Hair follicle dermal papilla cell (primary cell): ENCODE data around the gene OTUD6A. TPM values are rescaled to one million over a fixed set of nuclear protein-coding genes. Genes with fewer than 3 reads are reported as not detected.

Experiments used
- small RNA-seq: library from RNA; depleted of rRNA; stranded (forward); fragments of <200 nt; gene quantifications from one replicate; pipeline ENCODE3, GENCODE V24; 2012
- total RNA-seq: library from RNA; depleted of rRNA; stranded (reverse); fragments of >200 nt; gene quantifications from 2 replicates; pipeline ENCODE4 v1.2.3, GENCODE V29; 2012

Gene OTUD6A
- not detected in 2 replicates for total RNA-seq

DNA sequence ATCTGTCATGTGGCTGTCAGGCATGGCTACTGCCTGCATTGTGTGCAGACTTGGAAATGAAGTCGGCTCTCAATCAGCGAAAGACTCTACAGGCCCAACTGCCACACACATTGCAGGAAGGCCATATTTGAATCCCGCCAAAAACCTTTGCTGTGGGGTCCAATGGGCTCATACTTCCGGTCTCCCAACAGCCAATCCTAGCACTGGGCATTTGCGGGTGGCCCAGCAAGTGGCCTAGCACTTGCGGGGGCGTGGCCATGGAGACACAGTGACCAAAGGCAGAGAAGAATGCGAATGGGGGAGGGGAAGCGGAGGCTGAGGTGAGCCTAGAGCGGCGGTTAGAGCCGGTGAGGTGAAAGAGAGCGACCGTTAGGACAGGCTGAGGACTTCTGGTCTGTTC lies at the start of gene OTUD6A:
TSS of gene OTUD6A (plus strand) at position 382 of the 400 bp plus-strand sequence. CDS start 68 bp downstream, outside the sequence.

GRCh38 chrX:70049925-70050324 lies 12.3 kb upstream of the OTUD6A start, which contains the start of gene AWAT2:
TSS of gene AWAT2 (minus strand) at chrX:70049938. CDS start at chrX:70049932, 6 bp downstream.

Small RNA genes lying within 50 kb of the gene (small RNA-seq; reads per million reads assigned to genes)
- 1.5 reads per million, percentile 35 among the genes with 10 or more reads in this experiment for gene MIR676

Other genes with a start within 250 kb of the OTUD6A start
- gene AWAT2, start 12.5 kb upstream of the OTUD6A start, total RNA-seq, result not detected in 2 replicates
- gene IGBP1, start 71.0 kb downstream of the OTUD6A start, total RNA-seq, result 60.4 and 62.6 TPM in 2 replicates
- gene DGAT2L6, start 115.0 kb downstream of the OTUD6A start, total RNA-seq, result not detected in 2 replicates
- gene AWAT1, start 172.2 kb downstream of the OTUD6A start, total RNA-seq, result not detected in 2 replicates
- gene P2RY4, start 197.7 kb downstream of the OTUD6A start, total RNA-seq, result 0.32 TPM in 1 of 2 replicates, not detected in the other
- not detected in 2 replicates for gene ARR3, start 205.9 kb downstream of the OTUD6A start, total RNA-seq
- gene RAB41, start 219.7 kb downstream of the OTUD6A start, total RNA-seq, result not detected in 2 replicates
- 46.4 and 50.6 TPM in 2 replicates for gene PDZD11, start 227.5 kb downstream of the OTUD6A start, total RNA-seq
- gene KIF4A, start 227.6 kb downstream of the OTUD6A start, total RNA-seq, result 1.5 and 2.3 TPM in 2 replicates